ENCODE results near the gene SIM2. TPM values are rescaled to one million over a fixed set of nuclear protein-coding genes. Genes with fewer than 3 reads are reported as not detected.

The SIM2 gene
- total and polyA plus RNA-seq, 3 donors from 2014 or later, result 0.19 to 0.90 (median 0.71) TPM

DNA sequence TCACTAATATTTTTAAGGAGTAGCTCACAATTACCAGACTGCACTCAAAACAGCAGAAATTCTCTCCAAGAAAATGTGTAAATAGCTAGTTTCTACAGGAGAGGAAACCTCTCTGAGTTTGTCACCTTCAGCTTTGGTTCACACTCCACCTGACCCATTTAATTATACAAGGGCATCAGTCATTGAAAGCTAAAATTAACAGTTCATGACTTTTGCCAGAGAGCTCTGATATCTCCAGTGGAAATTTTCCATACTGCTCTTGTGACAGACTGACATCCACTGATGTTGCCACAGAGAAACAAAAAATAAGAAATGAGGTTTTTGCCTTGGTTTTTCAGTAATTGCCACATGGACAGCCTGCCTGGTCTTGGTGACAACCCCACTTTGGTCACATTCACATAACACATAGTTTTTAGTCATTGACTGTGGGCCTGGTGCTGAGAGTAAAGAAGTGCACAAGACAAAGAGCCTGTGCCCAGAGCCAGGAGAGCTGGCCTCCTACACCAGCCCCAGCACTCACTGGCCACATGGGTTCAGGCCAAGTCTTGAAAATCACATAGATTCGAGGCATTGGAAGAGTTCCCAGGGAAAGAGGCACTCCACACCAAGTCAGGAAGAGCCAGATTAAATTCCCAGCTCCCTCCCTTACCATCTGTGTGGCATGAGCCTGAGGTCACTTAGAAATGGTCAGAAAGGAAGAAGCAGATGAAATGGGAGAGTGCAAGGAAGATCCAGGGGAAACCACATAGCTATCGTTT, 13.8 kb upstream of the SIM2 start:
- TF ChIP-seq, protein P1, sequence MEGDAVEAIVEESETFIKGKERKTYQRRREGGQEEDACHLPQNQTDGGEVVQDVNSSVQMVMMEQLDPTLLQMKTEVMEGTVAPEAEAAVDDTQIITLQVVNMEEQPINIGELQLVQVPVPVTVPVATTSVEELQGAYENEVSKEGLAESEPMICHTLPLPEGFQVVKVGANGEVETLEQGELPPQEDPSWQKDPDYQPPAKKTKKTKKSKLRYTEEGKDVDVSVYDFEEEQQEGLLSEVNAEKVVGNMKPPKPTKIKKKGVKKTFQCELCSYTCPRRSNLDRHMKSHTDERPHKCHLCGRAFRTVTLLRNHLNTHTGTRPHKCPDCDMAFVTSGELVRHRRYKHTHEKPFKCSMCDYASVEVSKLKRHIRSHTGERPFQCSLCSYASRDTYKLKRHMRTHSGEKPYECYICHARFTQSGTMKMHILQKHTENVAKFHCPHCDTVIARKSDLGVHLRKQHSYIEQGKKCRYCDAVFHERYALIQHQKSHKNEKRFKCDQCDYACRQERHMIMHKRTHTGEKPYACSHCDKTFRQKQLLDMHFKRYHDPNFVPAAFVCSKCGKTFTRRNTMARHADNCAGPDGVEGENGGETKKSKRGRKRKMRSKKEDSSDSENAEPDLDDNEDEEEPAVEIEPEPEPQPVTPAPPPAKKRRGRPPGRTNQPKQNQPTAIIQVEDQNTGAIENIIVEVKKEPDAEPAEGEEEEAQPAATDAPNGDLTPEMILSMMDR (IDR thresholded peaks at IDR 0.05), result no peak
- no peak for TF ChIP-seq POLR2A (IDR thresholded peaks at IDR 0.05)
- 45 to 62% methylated on average over 2 of the region's 2 CpGs for WGBS, 2 donors
- H3K36me3 ChIP-seq (ENCODE audit: low read depth, missing control alignments), result no peaks in the 10 kb centered on the region
- no peak for DNase-seq
- H3K4me3 ChIP-seq, result no peak overlapping the region
- intact Hi-C loops (cut with DNase I; ENCODE audit: low total_unique reads), result no loop called here
- H3K27ac ChIP-seq, result no peak overlapping the region
- H3K4me1 ChIP-seq, result no peaks in the 10 kb centered on the region
- no peaks in the 10 kb centered on the region for H3K9me3 ChIP-seq
- H3K27me3 ChIP-seq, result no peaks in the 10 kb centered on the region

DNA sequence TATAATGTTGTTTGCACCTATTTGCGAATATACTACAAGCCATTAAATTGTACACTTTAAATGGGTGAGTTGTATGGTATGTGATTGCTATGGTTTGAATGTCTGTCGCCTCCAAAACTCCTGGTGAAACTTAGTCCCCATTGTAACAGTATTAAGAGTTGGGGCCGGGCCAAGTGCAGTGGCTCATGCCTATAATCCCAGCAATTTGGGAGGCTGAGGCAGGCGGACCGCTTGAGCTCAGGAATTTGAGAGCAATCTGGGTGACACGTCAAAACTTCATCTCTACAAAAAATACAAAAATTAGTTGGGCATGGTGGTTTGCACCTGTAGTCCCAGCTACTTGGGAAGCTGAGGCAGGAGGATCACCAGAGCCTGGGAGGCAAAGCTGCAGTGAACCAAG, 12.0 kb upstream of the SIM2 start:
- Histone ChIP-seq H3K27ac (no peak overlapping the region), H3K27me3 (no peaks in the 10 kb centered on the region), H3K4me1 (no peaks in the 10 kb centered on the region), H3K36me3 (ENCODE audit: low read depth, missing control alignments) (no peaks in the 10 kb centered on the region), H3K4me3 (no peak overlapping the region), H3K9me3 (no peaks in the 10 kb centered on the region)
- no peak for DNase-seq
- TF ChIP-seq POLR2A (IDR thresholded peaks at IDR 0.05), result no peak
- TF ChIP-seq, protein P1 (IDR thresholded peaks at IDR 0.05), result no peak
- intact Hi-C loops (cut with DNase I; ENCODE audit: low total_unique reads), result no loop called here
- 88 to 94% methylated on average over 6 of the region's 6 CpGs for WGBS, 2 donors

DNA sequence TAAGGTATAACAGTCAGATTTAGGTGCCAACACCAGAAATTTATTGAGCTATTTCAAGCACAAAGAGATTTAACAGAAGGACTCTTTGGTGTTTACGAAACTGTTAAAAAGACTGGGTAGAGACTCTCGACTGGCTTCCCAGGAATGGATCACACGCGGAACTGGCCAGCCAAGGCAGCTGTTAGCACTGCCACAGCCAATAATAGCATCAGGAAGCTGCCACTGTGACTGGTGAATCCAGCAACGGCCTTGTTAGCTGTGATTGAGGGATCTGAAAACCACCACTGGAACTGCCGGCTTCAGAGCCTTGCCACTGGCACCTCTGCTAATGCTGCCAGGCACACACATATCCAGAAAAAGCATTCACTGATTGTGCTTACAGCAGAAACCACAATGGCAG, 10.6 kb upstream of the SIM2 start:
- no peak overlapping the region for H3K4me3 ChIP-seq
- H3K36me3 ChIP-seq (ENCODE audit: low read depth, missing control alignments), result no peaks in the 10 kb centered on the region
- no peaks in the 10 kb centered on the region for H3K4me1 ChIP-seq
- WGBS, 2 donors, result 68 to 82% methylated on average over 5 to 6 of the region's 6 CpGs
- no peaks in the 10 kb centered on the region for H3K27me3 ChIP-seq
- no peak for TF ChIP-seq POLR2A (IDR thresholded peaks at IDR 0.05)
- TF ChIP-seq, protein P1 (IDR thresholded peaks at IDR 0.05), result no peak
- no peak for DNase-seq
- H3K9me3 ChIP-seq, result no peaks in the 10 kb centered on the region
- no peak overlapping the region for H3K27ac ChIP-seq
- intact Hi-C loops (cut with DNase I; ENCODE audit: low total_unique reads), result no loop called here

DNA sequence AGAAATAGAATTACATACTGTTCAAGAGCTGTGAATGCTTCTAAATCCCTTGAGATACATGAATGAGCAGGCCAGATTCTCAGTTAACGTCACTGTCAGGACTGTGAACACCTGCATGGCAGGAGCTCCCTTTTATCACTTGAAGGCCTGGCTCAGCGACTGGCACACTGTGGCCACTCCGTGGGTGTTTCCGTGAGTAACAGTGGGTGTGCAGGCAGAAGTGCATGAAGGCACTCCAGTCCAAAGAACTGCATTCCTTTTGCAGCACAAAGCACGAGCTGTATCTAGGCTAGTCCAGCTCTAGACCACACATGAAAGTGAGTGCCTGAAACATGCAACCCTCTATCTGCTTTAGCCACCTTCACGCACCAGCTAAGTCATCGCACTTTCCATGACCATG, 9.6 kb upstream of the SIM2 start:
- Histone ChIP-seq H3K36me3 (ENCODE audit: low read depth, missing control alignments) (no peaks in the 10 kb centered on the region), H3K27ac (no peak overlapping the region), H3K4me3 (no peak overlapping the region), H3K9me3 (no peaks in the 10 kb centered on the region), H3K4me1 (no peaks in the 10 kb centered on the region), H3K27me3 (no peaks in the 10 kb centered on the region)
- TF ChIP-seq, protein P1 (IDR thresholded peaks at IDR 0.05), result no peak
- no peak for TF ChIP-seq POLR2A (IDR thresholded peaks at IDR 0.05)
- 76 to 84% methylated on average over 7 of the region's 7 CpGs for WGBS, 2 donors
- no peak for DNase-seq
- intact Hi-C loops (cut with DNase I; ENCODE audit: low total_unique reads), result no loop called here

Measured in testis (tissue), 3 donors.